DMS153 treated with DMSO at 0.1 percent for 48 hours (cell line): ENCODE data around the gene SAMD4A.

ENCODE experiments used
- DNase-seq: peaks from one replicate; lab custom pipeline; 2025; ENCODE audit not compliant: unreplicated experiment; lab: John Stamatoyannopoulos, UW

SAMD4A gene

GRCh38 chr14:54812617-54813016 lies 245.7 kb downstream of the SAMD4A start:
- no peak for DNase-seq

GRCh38 chr14:54813081-54813480 lies 246.2 kb downstream of the SAMD4A start:
- DNase-seq: no peak

- no peak for DNase-seq
These were observed 247.1 kb downstream of the SAMD4A start for GRCh38 chr14:54814076-54814475.

GRCh38 chr14:54815016-54815415 lies 248.1 kb downstream of the SAMD4A start:
- DNase-seq: no peak

- DNase-seq: no peak
These were observed 248.6 kb downstream of the SAMD4A start for GRCh38 chr14:54815515-54815914.

GRCh38 chr14:54816450-54816849 lies 249.5 kb downstream of the SAMD4A start:
- no peak for DNase-seq

- no peak for DNase-seq
These were observed 250.6 kb downstream of the SAMD4A start for GRCh38 chr14:54817506-54817905.

- DNase-seq: peak; percentile 12
These were observed 251.5 kb downstream of the SAMD4A start for GRCh38 chr14:54818201-54819133.

- no peak for DNase-seq
These were observed 255.8 kb downstream of the SAMD4A start for GRCh38 chr14:54822685-54823084.

- DNase-seq: no peak
These were observed 257.0 kb downstream of the SAMD4A start for GRCh38 chr14:54823757-54824549.

- no peak for DNase-seq
These were observed 261.1 kb downstream of the SAMD4A start for GRCh38 chr14:54828037-54828436.

GRCh38 chr14:54829486-54830224 lies 262.7 kb downstream of the SAMD4A start:
- no peak for DNase-seq

- DNase-seq: no peak
These were observed 263.7 kb downstream of the SAMD4A start for GRCh38 chr14:54830650-54831049.

- DNase-seq: no peak
These were observed 267.2 kb downstream of the SAMD4A start for GRCh38 chr14:54834081-54834480.

- no peak for DNase-seq
These were observed 267.8 kb downstream of the SAMD4A start for GRCh38 chr14:54834727-54835126.

- DNase-seq: no peak
These were observed 269.3 kb downstream of the SAMD4A start for GRCh38 chr14:54836231-54836630.

- no peak for DNase-seq
These were observed 270.7 kb downstream of the SAMD4A start for GRCh38 chr14:54837508-54838149.

- DNase-seq: no peak
These were observed 272.1 kb downstream of the SAMD4A start for GRCh38 chr14:54838931-54839512.

GRCh38 chr14:54839701-54840119 lies 272.8 kb downstream of the SAMD4A start:
- DNase-seq: no peak

GRCh38 chr14:54840336-54840735 lies 273.4 kb downstream of the SAMD4A start:
- no peak for DNase-seq
